SU-DHL-6 (cell line): ENCODE results near the gene XYLT1.

ENCODE experiments used
- EZH2phosphoT487 ChIP-seq: fragments of 200-600 bp; sonication (generic), shearing (Covaris generic); conservative IDR thresholded peaks from 2 replicates; pipeline ENCODE4 v1.6.1; 2018; ENCODE audit warnings: mild to moderate bottlenecking, antibody characterized with exemption, low read length, moderate library complexity, mixed read lengths
- TF ChIP-seq, protein P1 (sequence below): fragments of 200-600 bp; sonication (generic); IDR thresholded peaks from one replicate; pipeline ENCODE4 v1.5.1; 2017; ENCODE audit warnings: antibody characterized with exemption, mild to moderate bottlenecking, low read length, moderate library complexity; ENCODE audit not compliant: insufficient read depth, poor library complexity, severe bottlenecking

DNA sequence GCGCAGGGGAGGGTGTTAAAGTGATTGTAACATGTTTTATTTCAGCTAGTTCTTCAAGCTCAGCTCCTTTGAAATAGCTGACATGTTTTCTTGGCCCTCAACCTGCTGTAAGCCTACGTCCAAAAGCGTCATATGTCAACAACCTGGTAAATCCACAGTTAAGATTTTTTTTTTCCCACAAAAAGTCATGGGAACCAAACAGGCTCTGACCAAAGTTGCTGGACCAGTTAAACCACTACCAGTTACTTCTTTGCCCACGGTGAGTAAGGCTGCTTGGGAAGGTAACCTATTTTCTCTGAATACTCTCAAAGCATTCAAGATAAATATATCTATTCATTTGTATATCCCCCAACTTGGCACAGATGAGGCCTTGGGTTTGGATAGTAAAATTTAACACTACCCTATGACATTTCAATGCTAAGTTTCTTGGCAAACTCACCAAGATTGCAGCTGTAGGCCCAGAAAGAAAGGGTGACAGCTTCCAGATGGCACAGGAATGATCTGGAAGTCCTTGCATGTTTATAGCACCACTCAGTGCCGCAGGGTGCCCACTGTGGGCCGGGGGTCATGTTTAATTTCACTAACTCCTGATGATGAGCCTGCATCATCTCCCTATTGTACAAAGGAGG, 166.2 kb downstream of the XYLT1 start:
- no peak for TF ChIP-seq EZH2phosphoT487
- TF ChIP-seq, protein P1, sequence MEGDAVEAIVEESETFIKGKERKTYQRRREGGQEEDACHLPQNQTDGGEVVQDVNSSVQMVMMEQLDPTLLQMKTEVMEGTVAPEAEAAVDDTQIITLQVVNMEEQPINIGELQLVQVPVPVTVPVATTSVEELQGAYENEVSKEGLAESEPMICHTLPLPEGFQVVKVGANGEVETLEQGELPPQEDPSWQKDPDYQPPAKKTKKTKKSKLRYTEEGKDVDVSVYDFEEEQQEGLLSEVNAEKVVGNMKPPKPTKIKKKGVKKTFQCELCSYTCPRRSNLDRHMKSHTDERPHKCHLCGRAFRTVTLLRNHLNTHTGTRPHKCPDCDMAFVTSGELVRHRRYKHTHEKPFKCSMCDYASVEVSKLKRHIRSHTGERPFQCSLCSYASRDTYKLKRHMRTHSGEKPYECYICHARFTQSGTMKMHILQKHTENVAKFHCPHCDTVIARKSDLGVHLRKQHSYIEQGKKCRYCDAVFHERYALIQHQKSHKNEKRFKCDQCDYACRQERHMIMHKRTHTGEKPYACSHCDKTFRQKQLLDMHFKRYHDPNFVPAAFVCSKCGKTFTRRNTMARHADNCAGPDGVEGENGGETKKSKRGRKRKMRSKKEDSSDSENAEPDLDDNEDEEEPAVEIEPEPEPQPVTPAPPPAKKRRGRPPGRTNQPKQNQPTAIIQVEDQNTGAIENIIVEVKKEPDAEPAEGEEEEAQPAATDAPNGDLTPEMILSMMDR, result no peak
